Activated CD4-positive, alpha-beta T cell treated with anti-CD3 and anti-CD28 coated beads for 36 hours (primary cell): ENCODE results near the gene NCAN. TPM values are rescaled to one million over a fixed set of nuclear protein-coding genes. Genes with fewer than 3 reads are reported as not detected.

Source experiments
- ATAC-seq: fragments of 200-7000 bp; cut with Tn5 transposase; one replicate; pipeline ENCODE4 v1.10.0; 2021; ENCODE audit warnings: mild to moderate bottlenecking, moderate library complexity
- CTCF ChIA-PET: fragments of 350-600 bp; sonication (Branson Sonifier 250); formaldehyde crosslinking; loops from one replicate; lab custom pipeline; 2021; ENCODE audit warnings: antibody characterized with exemption; lab: Charles Lee
- POLR2A ChIA-PET: fragments of 350-600 bp; sonication (Branson Sonifier 250); formaldehyde crosslinking; loops from one replicate; lab custom pipeline; 2021; ENCODE audit warnings: antibody characterized with exemption, inconsistent platforms; lab: Charles Lee
- DNase-seq: peaks from one replicate; pipeline ENCODE4 v3.0.0-alpha.2; 2020
- H3K27ac Mint-ChIP-seq: one replicate; pipeline ENCODE4 v1.8.0; 2021; ENCODE audit warnings: mixed read lengths
- H3K27me3 Mint-ChIP-seq: one replicate; pipeline ENCODE4 v1.8.0; 2021; ENCODE audit warnings: mixed read lengths
- H3K36me3 Mint-ChIP-seq: one replicate; pipeline ENCODE4 v1.8.0; 2021; ENCODE audit warnings: low read depth, mixed read lengths
- H3K4me1 Mint-ChIP-seq: one replicate; pipeline ENCODE4 v1.8.0; 2021; ENCODE audit warnings: mixed read lengths
- H3K4me3 Mint-ChIP-seq: one replicate; pipeline ENCODE4 v1.8.0; 2021; ENCODE audit warnings: mild to moderate bottlenecking, moderate library complexity, mixed read lengths
- H3K9me3 Mint-ChIP-seq: one replicate; pipeline ENCODE4 v1.8.0; 2021; ENCODE audit warnings: low read depth, mixed read lengths
- intact Hi-C, 2 experiments: fragments of 100-400 bp; cut with DNase I in 1 of 2; cut with micrococcal nuclease in 1 of 2; formaldehyde crosslinking; loops; one replicate each; pipeline versions ENCODE4 v1.14.2 to v1.15.1; 2022 to 2024; cut with DNase I, micrococcal nuclease
- total RNA-seq, 2 experiments: library from RNA; stranded (reverse); gene quantifications; one replicate each; pipeline ENCODE4 v1.2.3, GENCODE V29; 2021

The NCAN gene
- total RNA-seq, 2 experiments from 2014 or later: not detected

GRCh38 chr19:19201697-19202630 is 9.8 kb upstream of the NCAN start:
- Mint-ChIP-seq H3K36me3 (peaks cover 27% of the 10 kb centered on the region), H3K27me3 (no peaks in the 10 kb centered on the region), H3K27ac (peak overlapping the region; percentile 84), H3K4me1 (peaks cover 21% of the 10 kb centered on the region), H3K9me3 (no peaks in the 10 kb centered on the region), H3K4me3 (peak overlapping the region; percentile 90)
- ATAC-seq (no peak), DNase-seq (no peak)
- ChIA-PET POLR2A (interaction anchor here (1.2 to 2.1 kb wide), 2 partner anchors 9 to 920 kb away, joined by 3 to 31 read pairs; partner anchors contain the start of genes BORCS8, JUND and RFXANK), CTCF (interaction anchor here (0.6 to 2.3 kb wide), 5 partner anchors 9 to 203 kb away, joined by 3 to 20 read pairs (median 4); partner anchors contain the start of genes BORCS8 and RFXANK)
- intact Hi-C loops: no loop called here

DNA sequence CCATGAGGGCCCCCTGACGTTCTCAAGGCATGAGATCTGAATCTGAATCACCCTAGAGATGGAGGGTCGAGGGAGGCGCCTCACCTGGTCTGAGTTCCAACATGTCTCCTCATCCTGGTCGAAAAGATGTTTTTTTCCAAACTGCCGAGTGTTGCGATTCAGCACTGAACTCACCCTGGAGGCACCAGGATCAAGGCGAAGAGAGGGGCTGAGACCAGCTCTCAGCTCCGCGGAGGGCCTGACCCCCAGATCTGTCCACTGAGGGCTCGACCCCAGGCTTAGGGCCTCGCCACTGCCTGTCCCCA is 9.1 kb upstream of the NCAN start:
- Mint-ChIP-seq H3K9me3 (peaks cover 4% of the 10 kb centered on the region), H3K4me3 (peak overlapping the region; percentile 90), H3K36me3 (peaks cover 26% of the 10 kb centered on the region), H3K27me3 (no peaks in the 10 kb centered on the region), H3K4me1 (peaks cover 28% of the 10 kb centered on the region), H3K27ac (peak overlapping the region; percentile 84)
- ChIA-PET POLR2A (interaction anchor here (0.7 to 2.1 kb wide), 4 partner anchors 10 to 921 kb away, joined by 3 to 31 read pairs (median 4); partner anchors contain the start of genes BORCS8, JUND and RFXANK), CTCF (interaction anchor here (0.6 to 2.3 kb wide), 7 partner anchors 10 to 337 kb away, joined by 3 to 20 read pairs (median 3); partner anchors contain the start of genes BORCS8 and RFXANK)
- intact Hi-C loops: loop anchor here (1.0 kb wide), 7 partner anchors 10 to 183 kb away; partner anchors contain the start of genes BORCS8 (in 2 of the 2), MAU2 (in 2 of the 2), RFXANK (in 2 of the 2) and SUGP1 (in 2 of the 2)
- DNase-seq (no peak), ATAC-seq (peak; percentile 14)

- Mint-ChIP-seq H3K27ac (peak within 1 kb of the TSS; percentile 84), H3K36me3 (peaks cover 22% of the 10 kb centered on the region), H3K4me3 (peak within 1 kb of the TSS; percentile 90), H3K9me3 (peaks cover 4% of the 10 kb centered on the region), H3K4me1 (peaks cover 30% of the 10 kb centered on the region), H3K27me3 (no peaks in the 10 kb centered on the region)
- CTCF ChIA-PET: interaction anchor here (0.5 to 2.3 kb wide), 11 partner anchors 10 to 336 kb away, joined by 3 to 20 read pairs (median 3); partner anchors contain the start of genes BORCS8, DDX49 and RFXANK
- intact Hi-C loops: loop anchor here (1.0 kb wide), 7 partner anchors 11 to 182 kb away; partner anchors contain the start of genes BORCS8 (in 2 of the 2), MAU2 (in 2 of the 2), RFXANK (in 2 of the 2) and SUGP1 (in 2 of the 2)
- ATAC-seq (peak; percentile 95), DNase-seq (peak; percentile 96)
- POLR2A ChIA-PET: interaction anchor here (0.5 to 2.1 kb wide), 9 partner anchors 11 to 922 kb away, joined by 3 to 31 read pairs (median 4); partner anchors contain the start of genes BORCS8, CERS1, JUND and RFXANK
These were observed 8.5 kb upstream of the NCAN start, which contains the start of gene NR2C2AP for GRCh38 chr19:19203012-19203856. NR2C2AP (minus strand) TSS chr19:19203414; CDS start chr19:19203060, 354 bp downstream.

DNA sequence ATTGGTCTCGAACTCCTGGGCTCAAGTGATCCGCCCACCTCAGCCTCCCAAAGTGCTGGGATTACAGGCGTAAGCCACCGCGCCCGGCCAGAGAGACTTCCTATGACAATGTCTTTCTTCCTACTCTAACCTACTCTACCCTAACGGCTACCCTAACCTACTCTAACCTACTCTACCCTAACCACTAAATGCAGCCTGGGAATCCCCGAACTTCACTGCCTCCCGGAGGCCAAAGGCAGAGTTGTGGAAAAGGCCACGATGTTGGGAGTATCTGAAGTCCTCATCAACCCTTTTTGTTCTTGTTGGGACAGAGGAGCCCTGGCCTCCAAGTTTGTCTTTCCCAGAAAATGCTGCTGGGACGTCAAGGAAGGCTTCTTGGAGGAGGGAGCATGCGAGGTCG is 7.6 kb upstream of the NCAN start:
- Mint-ChIP-seq H3K36me3 (peaks cover 16% of the 10 kb centered on the region), H3K9me3 (peaks cover 4% of the 10 kb centered on the region), H3K4me1 (peaks cover 30% of the 10 kb centered on the region), H3K4me3 (peak overlapping the region; percentile 90), H3K27ac (no peak overlapping the region), H3K27me3 (no peaks in the 10 kb centered on the region)
- ChIA-PET POLR2A (no interaction called here), CTCF (interaction anchor here (2.3 kb wide), 1 partner anchor 11 kb away, joined by 20 read pairs; the partner anchor contains the start of genes BORCS8 and RFXANK)
- no peak for DNase-seq
- ATAC-seq: no peak
- intact Hi-C loops: no loop called here

- H3K36me3 Mint-ChIP-seq: peaks cover 10% of the 10 kb centered on the region
- peaks cover 30% of the 10 kb centered on the region for H3K4me1 Mint-ChIP-seq
- POLR2A ChIA-PET: interaction anchor here (1.1 kb wide), 1 partner anchor 13 kb away, joined by 4 read pairs; no protein-coding TSS in a partner anchor
- no peak for ATAC-seq
- intact Hi-C loops: no loop called here
- H3K27me3 Mint-ChIP-seq: peaks cover 3% of the 10 kb centered on the region
- H3K4me3 Mint-ChIP-seq: no peak overlapping the region
- no peak for DNase-seq
- CTCF ChIA-PET: interaction anchor here (0.8 to 1.8 kb wide), 3 partner anchors 19 to 347 kb away, joined by 3 to 10 read pairs (median 4); no protein-coding TSS in a partner anchor
- H3K9me3 Mint-ChIP-seq: peaks cover 4% of the 10 kb centered on the region
- H3K27ac Mint-ChIP-seq: no peak overlapping the region
These were observed 6.0 kb upstream of the NCAN start for GRCh38 chr19:19205416-19206410.

GRCh38 chr19:19206938-19207337 is 4.8 kb upstream of the NCAN start:
- ATAC-seq (no peak), DNase-seq (no peak)
- peaks cover 25% of the 10 kb centered on the region for H3K4me1 Mint-ChIP-seq
- ChIA-PET POLR2A (interaction anchor here (1.1 kb wide), 1 partner anchor 14 kb away, joined by 4 read pairs; no protein-coding TSS in a partner anchor), CTCF (interaction anchor here (0.6 to 0.8 kb wide), 2 partner anchors 129 to 346 kb away, joined by 3 read pairs; no protein-coding TSS in a partner anchor)
- H3K9me3 Mint-ChIP-seq: peaks cover 4% of the 10 kb centered on the region
- H3K27ac Mint-ChIP-seq: no peak overlapping the region
- H3K27me3 Mint-ChIP-seq: peaks cover 10% of the 10 kb centered on the region
- intact Hi-C loops: no loop called here
- no peak overlapping the region for H3K4me3 Mint-ChIP-seq
- H3K36me3 Mint-ChIP-seq: peaks cover 9% of the 10 kb centered on the region

GRCh38 chr19:19207637-19208572 is 3.9 kb upstream of the NCAN start:
- Mint-ChIP-seq H3K9me3 (peaks cover 4% of the 10 kb centered on the region), H3K4me1 (peaks cover 17% of the 10 kb centered on the region), H3K27me3 (peaks cover 18% of the 10 kb centered on the region), H3K4me3 (no peak overlapping the region), H3K27ac (no peak overlapping the region), H3K36me3 (no peaks in the 10 kb centered on the region)
- intact Hi-C loops: no loop called here
- ChIA-PET CTCF (no interaction called here), POLR2A (interaction anchor here (0.5 kb wide), 1 partner anchor 77 kb away, joined by 6 read pairs; no protein-coding TSS in a partner anchor)
- DNase-seq (no peak), ATAC-seq (no peak)

GRCh38 chr19:19209372-19209771 is 2.4 kb upstream of the NCAN start:
- Mint-ChIP-seq H3K36me3 (no peaks in the 10 kb centered on the region), H3K4me3 (no peak overlapping the region), H3K4me1 (peaks cover 16% of the 10 kb centered on the region), H3K27me3 (peaks cover 32% of the 10 kb centered on the region), H3K27ac (no peak overlapping the region), H3K9me3 (peaks cover 4% of the 10 kb centered on the region)
- intact Hi-C loops: no loop called here
- ChIA-PET POLR2A (no interaction called here), CTCF (interaction anchor here (0.6 kb wide), 1 partner anchor 665 kb away, joined by 3 read pairs; no protein-coding TSS in a partner anchor)
- no peak for ATAC-seq
- no peak for DNase-seq

DNA sequence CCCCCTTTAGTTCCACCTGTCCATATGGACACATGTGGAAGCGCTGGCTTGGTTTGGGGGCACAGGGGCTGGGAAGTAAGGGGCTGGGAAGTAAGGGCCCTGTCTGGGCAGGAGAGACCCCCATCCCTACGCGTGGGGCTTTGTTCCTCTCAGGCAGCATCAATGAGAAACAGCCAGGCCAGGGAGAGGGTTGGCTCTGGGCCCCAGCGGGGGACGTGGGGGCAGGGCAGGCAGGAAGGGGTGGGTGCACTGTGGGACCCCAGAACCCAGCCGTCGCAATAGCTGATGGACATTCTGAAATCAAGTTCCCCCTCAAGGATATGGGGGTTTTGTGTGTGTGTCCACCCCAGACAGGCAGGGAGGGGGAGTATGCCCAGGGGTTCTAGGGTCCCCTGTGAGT is 1.2 kb downstream of the NCAN start:
- peaks cover 2% of the 10 kb centered on the region for H3K4me1 Mint-ChIP-seq
- peaks cover 44% of the 10 kb centered on the region for H3K27me3 Mint-ChIP-seq
- intact Hi-C loops: no loop called here
- DNase-seq: no peak
- H3K9me3 Mint-ChIP-seq: no peaks in the 10 kb centered on the region
- H3K4me3 Mint-ChIP-seq: no peak overlapping the region
- H3K36me3 Mint-ChIP-seq: no peaks in the 10 kb centered on the region
- POLR2A ChIA-PET: no interaction called here
- H3K27ac Mint-ChIP-seq: no peak overlapping the region
- no peak for ATAC-seq
- CTCF ChIA-PET: no interaction called here
